MM.1S (cell line): ENCODE data around the gene CXCR2.

ENCODE experiments used
- DNase-seq: peaks from one replicate; pipeline ENCODE4 v3.0.0-alpha.2; 2015
- H2AFZ ChIP-seq: fragments of 300-600 bp; sonication (generic); 2 replicates; pipeline ENCODE4 v1.6.0; 2016; ENCODE audit warnings: antibody characterized with exemption, low read length
- H3F3A ChIP-seq: fragments of 300-600 bp; sonication (generic); 2 replicates; pipeline ENCODE4 v1.6.1; 2016; ENCODE audit warnings: mild to moderate bottlenecking, antibody characterized with exemption, low read length, moderate library complexity, mixed read lengths; ENCODE audit not compliant: insufficient read depth
- H3K27ac ChIP-seq: fragments of 300-600 bp; sonication (generic); 2 replicates; pipeline ENCODE4 v1.5.1; 2016; ENCODE audit warnings: mild to moderate bottlenecking, low read length
- H3K27me3 ChIP-seq: fragments of 300-600 bp; sonication (generic); replicated peaks from 2 replicates; pipeline ENCODE4 v1.6.0; 2016; ENCODE audit warnings: low read length; ENCODE audit not compliant: insufficient read depth
- H3K36me3 ChIP-seq: fragments of 300-600 bp; sonication (generic); replicated peaks from 2 replicates; pipeline ENCODE4 v1.6.1; 2016; ENCODE audit warnings: mild to moderate bottlenecking, low read length, mixed read lengths; ENCODE audit not compliant: insufficient read depth
- H3K4me1 ChIP-seq: fragments of 300-600 bp; sonication (generic); 2 replicates; pipeline ENCODE4 v1.6.1; 2016; ENCODE audit warnings: low read length, mixed read lengths
- H3K4me2 ChIP-seq: fragments of 300-600 bp; sonication (generic); 2 replicates; pipeline ENCODE4 v1.6.0; 2016; ENCODE audit warnings: low read depth, low read length
- H3K4me3 ChIP-seq: fragments of 300-600 bp; sonication (generic); 2 replicates; pipeline ENCODE4 v1.5.1; 2016; ENCODE audit warnings: low read length, mixed read lengths
- H3K79me2 ChIP-seq: fragments of 300-600 bp; sonication (generic); 2 replicates; pipeline ENCODE4 v1.6.1; 2016; ENCODE audit warnings: mixed run types, low read length, mixed read lengths
- H3K9ac ChIP-seq: fragments of 300-600 bp; sonication (generic); 2 replicates; pipeline ENCODE4 v1.6.1; 2016; ENCODE audit warnings: low read length, mixed read lengths
- H3K9me2 ChIP-seq: fragments of 300-600 bp; sonication (generic); replicated peaks from 2 replicates; pipeline ENCODE4 v1.6.1; 2016; ENCODE audit warnings: mild to moderate bottlenecking, low read length, mixed read lengths; ENCODE audit not compliant: insufficient read depth
- H3K9me3 ChIP-seq: fragments of 300-600 bp; sonication (generic); replicated peaks from 2 replicates; pipeline ENCODE4 v1.6.1; 2016; ENCODE audit warnings: mild to moderate bottlenecking, low read length, mixed read lengths; ENCODE audit not compliant: insufficient read depth
- H4K20me1 ChIP-seq: fragments of 300-600 bp; sonication (generic); 2 replicates; pipeline ENCODE4 v1.6.1; 2016; ENCODE audit warnings: mild to moderate bottlenecking, low read length, moderate library complexity, mixed read lengths; ENCODE audit not compliant: insufficient read depth
- EZH2 ChIP-seq: fragments of 300-600 bp; sonication (generic); optimal IDR thresholded peaks from 2 replicates; pipeline ENCODE3; 2017; ENCODE audit warnings: low read depth, mild to moderate bottlenecking, antibody characterized with exemption, low read length, mixed read lengths
- EZH2phosphoT487 ChIP-seq: fragments of 300-600 bp; sonication (generic); IDR thresholded peaks from 2 replicates; pipeline ENCODE4 v1.6.1; 2018; ENCODE audit warnings: antibody characterized with exemption, low read length
- TF ChIP-seq, protein P1 (sequence below): fragments of 300-600 bp; sonication (generic); IDR thresholded peaks from 2 replicates; pipeline ENCODE4 v1.5.1; 2016; ENCODE audit warnings: antibody characterized with exemption, low read length, mixed read lengths

The CXCR2 gene

GRCh38 chr2:218125095-218125494, 733 bp upstream of the CXCR2 start:
- Histone ChIP-seq H3K79me2 (no peaks in the 10 kb centered on the region), H3K9ac (no peak overlapping the region), H3F3A (no peaks in the 10 kb centered on the region), H3K4me2 (no peak overlapping the region), H3K9me2 (no peaks in the 10 kb centered on the region), H3K4me1 (no peaks in the 10 kb centered on the region), H2AFZ (no peak overlapping the region), H3K4me3 (no peak overlapping the region), H3K27me3 (no peaks in the 10 kb centered on the region), H3K9me3 (no peaks in the 10 kb centered on the region), H3K27ac (no peak overlapping the region), H4K20me1 (no peaks in the 10 kb centered on the region), H3K36me3 (no peaks in the 10 kb centered on the region)
- no peak for DNase-seq
- TF ChIP-seq EZH2phosphoT487, result no peak
- TF ChIP-seq EZH2, result no peak
- TF ChIP-seq, protein P1, sequence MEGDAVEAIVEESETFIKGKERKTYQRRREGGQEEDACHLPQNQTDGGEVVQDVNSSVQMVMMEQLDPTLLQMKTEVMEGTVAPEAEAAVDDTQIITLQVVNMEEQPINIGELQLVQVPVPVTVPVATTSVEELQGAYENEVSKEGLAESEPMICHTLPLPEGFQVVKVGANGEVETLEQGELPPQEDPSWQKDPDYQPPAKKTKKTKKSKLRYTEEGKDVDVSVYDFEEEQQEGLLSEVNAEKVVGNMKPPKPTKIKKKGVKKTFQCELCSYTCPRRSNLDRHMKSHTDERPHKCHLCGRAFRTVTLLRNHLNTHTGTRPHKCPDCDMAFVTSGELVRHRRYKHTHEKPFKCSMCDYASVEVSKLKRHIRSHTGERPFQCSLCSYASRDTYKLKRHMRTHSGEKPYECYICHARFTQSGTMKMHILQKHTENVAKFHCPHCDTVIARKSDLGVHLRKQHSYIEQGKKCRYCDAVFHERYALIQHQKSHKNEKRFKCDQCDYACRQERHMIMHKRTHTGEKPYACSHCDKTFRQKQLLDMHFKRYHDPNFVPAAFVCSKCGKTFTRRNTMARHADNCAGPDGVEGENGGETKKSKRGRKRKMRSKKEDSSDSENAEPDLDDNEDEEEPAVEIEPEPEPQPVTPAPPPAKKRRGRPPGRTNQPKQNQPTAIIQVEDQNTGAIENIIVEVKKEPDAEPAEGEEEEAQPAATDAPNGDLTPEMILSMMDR, result no peak

DNA sequence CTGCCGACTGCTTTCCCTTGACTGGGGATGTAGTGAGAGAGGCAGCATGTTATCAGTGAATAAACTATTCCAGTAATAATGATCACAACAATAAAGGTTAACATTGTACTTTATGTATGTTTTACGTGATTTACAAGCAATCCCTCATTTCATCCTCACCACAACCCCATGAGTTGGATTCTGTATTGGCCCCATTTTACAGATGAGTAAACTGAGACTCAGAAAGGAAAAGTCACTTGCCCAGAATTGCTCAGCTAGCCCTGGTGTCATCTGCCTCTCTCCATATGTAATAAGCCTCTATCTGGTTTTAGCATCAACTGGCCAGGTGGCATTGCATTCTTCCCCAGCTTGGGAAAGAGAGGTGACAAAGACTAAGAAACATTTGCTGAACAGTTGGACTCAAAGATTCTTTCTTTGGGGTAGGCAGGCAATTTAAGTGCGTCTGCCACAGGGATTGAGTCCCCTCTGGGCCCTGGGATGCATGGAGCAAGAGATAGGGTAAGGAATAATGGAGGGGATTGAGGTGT, 2.2 kb downstream of the CXCR2 start:
- Histone ChIP-seq H4K20me1 (no peaks in the 10 kb centered on the region), H2AFZ (no peak overlapping the region), H3K4me1 (no peaks in the 10 kb centered on the region), H3K79me2 (no peaks in the 10 kb centered on the region), H3K9me3 (no peaks in the 10 kb centered on the region), H3K4me2 (no peak overlapping the region), H3K4me3 (no peak overlapping the region), H3K27ac (no peak overlapping the region), H3K9ac (no peak overlapping the region), H3K36me3 (no peaks in the 10 kb centered on the region), H3F3A (no peaks in the 10 kb centered on the region), H3K9me2 (no peaks in the 10 kb centered on the region), H3K27me3 (no peaks in the 10 kb centered on the region)
- TF ChIP-seq EZH2phosphoT487 (no peak), EZH2 (no peak)
- TF ChIP-seq, protein P1, result no peak
- no peak for DNase-seq

- Histone ChIP-seq H3K9me2 (no peaks in the 10 kb centered on the region), H3K27me3 (no peaks in the 10 kb centered on the region)
Measured at GRCh38 chr2:218128781-218129457, 3.1 kb downstream of the CXCR2 start.

More at GRCh38 chr2:218128781-218129457, 3.1 kb downstream of the CXCR2 start:
- H4K20me1 ChIP-seq, result no peaks in the 10 kb centered on the region
- DNase-seq, result no peak
- no peak overlapping the region for H3K27ac ChIP-seq
- no peak overlapping the region for H2AFZ ChIP-seq
- no peaks in the 10 kb centered on the region for H3K4me1 ChIP-seq
- TF ChIP-seq EZH2, result no peak
- TF ChIP-seq, protein P1, result no peak
- no peak for TF ChIP-seq EZH2phosphoT487
- no peaks in the 10 kb centered on the region for H3K36me3 ChIP-seq
- no peaks in the 10 kb centered on the region for H3F3A ChIP-seq
- H3K4me3 ChIP-seq, result no peak overlapping the region
- no peaks in the 10 kb centered on the region for H3K79me2 ChIP-seq
- no peak overlapping the region for H3K4me2 ChIP-seq
- H3K9me3 ChIP-seq, result no peaks in the 10 kb centered on the region
- H3K9ac ChIP-seq, result no peak overlapping the region
